HG03103 (cell line): Measurements from ENCODE around the gene GPC5.

Source experiments
- ATAC-seq: cut with Tn5 transposase; IDR thresholded peaks from one replicate; pipeline ENCODE4 v1.9.1; 2021; ENCODE audit warnings: low read depth; ENCODE audit not compliant: unreplicated experiment

The GPC5 gene

DNA sequence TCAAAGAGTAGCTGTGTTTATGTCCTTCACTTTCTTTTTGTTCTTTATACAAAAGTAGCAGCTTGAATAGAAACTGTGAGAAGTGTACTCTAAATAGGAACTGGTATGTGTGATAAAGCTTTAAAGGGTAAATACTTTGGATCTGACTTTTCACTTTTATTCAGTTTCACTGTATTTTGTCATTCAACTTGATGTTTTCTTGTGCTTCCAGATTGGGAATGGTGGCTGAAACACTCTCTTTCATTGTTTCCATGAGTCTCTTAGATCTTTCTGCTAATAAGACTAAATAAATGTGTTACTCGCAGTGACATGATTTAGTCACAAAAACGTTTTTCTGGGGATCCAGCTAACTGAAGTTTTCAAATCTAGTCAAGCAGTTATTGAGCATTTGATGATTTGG lies 133.2 kb downstream of the GPC5 start:
- no peak for ATAC-seq

DNA sequence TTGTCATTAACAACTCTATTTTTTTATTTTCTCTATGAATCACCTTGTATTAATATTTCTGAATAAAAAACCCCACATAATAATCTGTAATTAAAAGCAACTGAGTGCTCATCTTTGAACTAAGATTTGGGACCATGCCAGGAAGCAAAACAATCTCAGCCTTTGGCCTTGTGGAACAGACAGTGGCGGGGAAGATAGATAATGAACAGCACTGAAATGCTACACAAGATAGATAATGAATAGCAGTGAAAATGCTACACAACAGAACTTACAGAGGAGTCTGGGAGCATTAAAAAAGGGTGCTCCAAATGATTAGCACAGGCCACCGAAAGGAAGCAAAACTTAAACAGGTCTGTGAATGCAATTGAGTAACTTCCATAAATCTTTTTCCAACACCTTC lies 134.9 kb downstream of the GPC5 start:
- ATAC-seq = no peak

DNA sequence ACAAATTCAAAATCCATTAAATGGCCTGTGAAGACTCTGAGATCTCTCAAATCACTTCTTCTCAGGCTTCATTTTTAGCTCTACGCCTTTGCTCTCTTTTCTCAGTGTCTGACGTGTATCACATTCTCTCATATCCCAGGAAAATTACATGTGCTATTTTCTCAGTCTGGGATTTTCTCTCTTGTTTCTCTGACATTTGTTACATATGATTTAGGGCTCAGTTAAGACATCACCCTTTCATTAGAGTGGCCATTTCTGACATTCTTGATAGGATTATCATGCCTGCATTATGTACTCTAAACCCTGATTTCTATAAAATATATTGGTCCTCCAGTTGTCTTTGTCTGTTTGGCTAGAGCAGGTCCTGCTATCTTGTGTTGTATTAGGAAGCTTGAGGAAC lies 136.6 kb downstream of the GPC5 start:
- no peak for ATAC-seq

DNA sequence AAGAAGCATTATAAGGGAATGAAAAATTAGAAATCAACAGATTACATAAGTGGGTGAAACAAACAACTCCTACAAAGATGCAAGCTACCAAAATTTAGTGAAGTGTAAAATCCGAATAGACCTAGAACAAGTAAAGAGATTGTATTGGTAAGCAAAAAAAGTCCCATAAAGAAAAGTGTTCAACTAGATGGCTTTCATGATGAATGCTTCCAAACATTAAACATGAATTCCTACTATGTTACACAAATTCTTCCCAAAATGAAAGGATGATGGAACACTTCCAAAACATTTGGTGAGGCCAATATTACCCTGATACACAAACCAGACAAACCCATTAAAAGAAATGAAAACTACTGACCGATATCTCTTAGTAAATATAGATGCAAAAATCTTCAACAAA lies 139.0 kb downstream of the GPC5 start:
- ATAC-seq = no peak

DNA sequence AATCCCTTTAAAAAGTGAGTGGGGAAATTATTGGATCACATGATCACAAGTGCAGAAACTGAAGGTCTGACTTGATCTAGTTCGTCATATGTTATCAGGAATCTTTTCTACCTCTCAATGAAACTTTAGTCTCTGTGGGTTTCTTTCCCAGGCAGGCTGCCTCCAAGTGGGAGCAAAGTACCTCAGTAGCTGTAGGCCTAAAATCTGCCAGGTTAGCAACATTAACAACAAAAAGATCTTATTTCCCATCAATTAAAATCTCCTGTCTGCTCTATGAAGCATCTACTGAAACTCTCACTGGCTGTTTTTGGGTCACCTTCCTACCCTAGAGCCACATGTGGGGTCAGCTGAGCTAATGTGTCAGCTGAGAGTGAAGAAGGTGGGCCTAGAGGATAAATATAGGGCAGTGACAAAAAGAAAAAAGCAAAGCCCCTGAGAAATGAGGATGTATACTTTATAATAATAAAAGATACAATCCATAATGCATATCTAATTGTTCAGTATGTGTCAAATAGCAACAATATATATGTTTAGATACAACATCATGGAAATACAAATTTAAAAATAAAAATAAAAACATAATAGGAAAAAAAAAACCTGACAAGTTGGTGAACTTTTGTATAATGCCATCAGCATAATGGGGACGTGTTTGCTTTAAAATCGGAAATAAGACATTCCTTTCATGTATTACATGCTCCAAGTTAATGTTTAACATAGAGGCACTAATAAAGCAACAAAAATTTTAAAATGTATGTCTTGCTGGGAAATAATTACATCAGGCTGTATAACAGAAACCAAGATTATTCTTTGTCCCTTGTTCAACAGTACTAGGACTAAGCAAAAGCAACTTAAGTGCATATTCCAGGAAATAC lies 141.1 kb downstream of the GPC5 start:
- no peak for ATAC-seq

DNA sequence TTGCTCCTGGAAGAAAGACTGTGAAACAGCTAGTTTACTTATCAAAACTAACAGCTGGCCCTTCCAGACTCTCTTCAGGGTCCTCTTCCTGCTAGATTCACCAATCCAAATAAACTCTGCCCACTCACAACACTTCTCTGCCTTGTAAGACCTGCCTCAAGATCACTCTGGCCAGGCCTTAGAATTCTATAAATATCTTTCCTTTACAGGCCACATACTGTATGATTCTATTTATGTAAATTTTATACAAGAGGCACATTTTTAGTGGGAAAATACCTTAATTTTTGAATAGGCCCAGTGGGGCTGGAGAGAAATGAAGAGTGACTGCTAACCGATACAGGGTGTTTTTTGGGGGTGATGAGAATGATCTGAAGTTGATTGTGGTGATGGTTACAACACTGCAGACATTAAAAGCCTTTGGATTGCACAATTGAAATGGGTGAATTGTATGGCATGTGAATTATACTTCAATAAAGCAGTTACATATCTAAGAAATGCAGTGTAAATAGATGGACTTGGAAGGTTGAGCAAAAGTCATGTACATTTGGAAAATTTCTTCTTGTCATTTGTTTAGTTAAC lies 141.8 kb downstream of the GPC5 start:
- no peak for ATAC-seq

DNA sequence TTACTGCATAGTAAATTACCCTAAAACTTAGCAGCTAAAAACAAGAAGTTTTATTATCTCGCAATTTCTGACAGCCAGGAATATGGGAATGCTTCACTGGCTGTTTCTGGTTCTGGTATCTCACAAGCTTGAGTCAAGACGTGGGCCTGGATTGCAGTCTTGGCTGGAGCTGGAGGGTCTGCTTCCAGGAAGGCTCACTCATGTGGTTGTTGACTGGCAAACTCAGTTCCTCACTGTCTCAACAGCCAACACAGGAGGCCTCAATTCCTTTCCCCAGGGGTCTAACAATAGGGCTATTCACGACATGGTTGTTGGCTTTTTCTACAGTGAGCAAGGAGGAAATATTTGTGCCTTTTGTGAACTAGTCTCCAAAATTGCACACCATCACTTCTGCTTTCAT lies 146.3 kb downstream of the GPC5 start:
- no peak for ATAC-seq

DNA sequence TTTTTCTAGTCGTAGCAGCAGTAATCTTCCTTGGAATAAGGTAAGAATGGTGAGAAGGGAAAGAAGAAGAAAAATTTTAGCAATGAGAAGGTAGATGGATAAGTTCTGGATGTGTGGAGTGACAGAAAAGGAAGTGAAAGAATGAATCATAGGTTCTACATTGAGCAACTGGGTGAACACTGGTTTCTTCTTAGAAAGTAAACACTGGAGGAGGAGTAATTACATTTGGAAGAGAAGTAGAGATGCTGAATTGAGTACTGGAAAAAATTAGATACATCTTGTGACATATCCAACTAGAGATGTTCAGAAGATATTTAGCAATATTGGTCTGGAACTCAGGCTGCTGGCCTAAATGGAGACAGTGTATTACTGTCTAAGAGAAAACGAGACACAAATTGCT lies 148.5 kb downstream of the GPC5 start:
- ATAC-seq = no peak

DNA sequence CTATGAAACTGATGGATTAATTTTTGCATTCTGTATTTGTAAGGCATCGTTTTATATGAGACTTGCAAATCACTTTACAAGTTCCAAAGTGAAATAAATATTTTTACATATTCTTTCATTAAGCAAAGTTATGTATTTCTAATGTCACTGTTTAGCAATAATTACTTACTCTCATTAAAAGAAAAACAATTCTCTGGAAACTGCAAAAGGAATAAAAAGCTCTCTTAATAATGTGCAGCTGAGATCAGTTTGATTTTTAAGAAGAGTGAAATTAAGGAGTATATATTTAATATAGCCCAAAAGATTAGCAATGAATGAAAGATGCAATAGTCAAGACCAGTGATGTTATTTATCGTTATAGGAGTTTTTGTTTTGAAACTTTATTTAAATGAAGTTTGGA lies 155.2 kb downstream of the GPC5 start:
- ATAC-seq = no peak

DNA sequence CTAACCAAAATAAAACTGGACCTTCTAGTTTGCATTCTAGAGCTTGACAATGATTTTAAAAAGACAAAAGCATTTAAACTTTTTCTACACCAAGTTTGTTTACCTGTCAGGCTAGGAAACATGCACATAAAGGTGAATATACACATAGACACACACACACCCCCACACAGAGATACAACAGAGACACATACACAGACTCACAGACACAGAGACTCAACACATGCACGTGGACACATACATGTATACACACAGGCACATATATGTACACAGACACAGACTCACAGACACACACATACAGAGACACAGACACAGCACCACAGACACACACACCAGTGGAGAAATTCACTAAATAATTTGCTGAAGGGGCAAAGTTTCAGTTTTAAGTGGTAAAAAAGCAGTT lies 155.7 kb downstream of the GPC5 start:
- no peak for ATAC-seq

DNA sequence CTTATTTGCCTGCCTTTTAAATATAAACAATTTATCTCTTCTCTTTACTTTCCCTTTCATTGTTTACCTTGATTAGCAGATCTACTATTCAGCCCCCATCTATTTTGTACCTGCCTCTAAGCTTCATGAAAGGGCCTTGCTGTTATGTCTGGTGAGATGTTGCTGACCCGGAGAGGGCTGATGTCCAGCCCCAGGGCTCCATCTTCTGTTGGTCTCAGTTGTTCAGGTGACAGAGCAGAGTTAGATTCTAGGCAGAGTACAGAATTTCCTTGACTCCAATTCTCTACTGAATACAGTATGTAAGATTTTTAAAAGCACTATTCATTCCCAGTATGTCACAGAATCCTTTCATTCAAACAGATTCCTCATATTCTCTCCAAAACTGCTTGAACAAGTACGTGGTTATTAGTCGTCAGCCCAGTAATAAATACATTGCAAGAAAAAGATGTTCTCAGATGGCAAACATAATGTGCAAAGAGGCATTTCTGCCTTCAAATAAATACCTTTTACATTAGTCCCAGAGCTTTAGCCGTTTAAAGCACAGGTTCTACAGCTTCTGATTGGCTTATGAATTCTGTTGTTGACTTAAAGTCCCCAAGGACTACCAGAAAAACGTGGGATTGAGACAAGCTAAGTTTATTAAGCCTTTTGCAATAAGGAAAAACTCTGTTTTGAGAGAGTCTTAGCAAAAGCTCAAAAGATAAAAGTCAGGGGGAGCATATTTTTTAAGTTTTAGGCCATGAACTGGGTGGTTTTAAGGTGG lies 159.1 kb downstream of the GPC5 start:
- no peak for ATAC-seq

DNA sequence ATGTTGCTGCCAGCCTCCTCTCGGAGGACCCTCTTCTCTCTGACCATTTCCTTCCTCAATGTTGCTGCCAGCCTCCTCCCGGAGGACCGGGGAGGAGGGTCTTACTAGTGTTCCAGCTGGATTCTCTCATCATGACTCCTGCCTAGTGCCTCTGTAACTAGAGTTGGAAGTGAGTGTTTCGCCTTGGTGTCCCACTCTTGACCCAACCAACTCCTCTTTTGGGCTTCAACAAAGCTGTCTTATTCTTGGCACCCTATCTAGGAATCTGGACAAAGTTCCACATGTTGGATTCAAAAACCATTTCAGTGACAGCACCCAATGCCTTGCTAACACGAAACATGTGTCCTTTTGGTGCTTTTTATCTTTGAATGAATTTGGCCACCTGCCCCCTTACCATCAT lies 165.4 kb downstream of the GPC5 start:
- no peak for ATAC-seq

DNA sequence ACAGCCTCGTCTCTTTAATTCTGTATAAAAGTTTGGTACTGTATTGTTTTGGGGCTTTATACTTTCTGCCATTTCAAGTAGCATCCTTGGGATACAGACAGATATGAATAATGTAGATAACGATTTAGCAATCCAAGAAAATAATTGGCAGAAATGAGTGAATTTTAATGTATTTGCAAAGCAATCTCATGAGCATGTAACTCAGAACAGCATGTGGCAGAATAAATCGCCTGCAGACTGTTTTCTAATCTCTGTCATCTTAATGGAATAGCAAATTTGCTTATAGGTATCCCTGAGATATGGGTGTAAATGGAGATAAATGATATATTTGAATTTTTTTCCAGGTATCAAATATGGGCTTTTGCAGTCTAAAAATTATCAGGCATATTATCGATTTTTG lies 166.0 kb downstream of the GPC5 start:
- no peak for ATAC-seq

DNA sequence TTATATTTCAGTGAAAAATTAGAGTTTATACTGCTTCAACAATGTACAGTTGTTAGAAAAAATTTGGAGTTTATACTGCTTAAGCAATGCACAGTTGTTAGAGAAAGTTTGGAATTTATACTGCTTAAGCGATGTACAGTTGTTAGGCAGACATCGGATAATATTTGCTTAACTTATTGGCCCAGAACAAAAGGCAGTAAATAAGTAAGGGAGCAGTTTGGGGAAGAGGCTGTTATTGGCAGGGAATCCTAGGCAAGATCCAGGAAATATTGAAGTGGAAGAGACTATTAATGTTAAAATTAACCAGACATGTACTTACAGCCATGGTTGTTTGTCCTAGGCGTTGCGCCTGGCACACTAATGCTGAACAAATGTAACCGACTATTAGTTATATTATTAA lies 166.9 kb downstream of the GPC5 start:
- ATAC-seq = no peak

DNA sequence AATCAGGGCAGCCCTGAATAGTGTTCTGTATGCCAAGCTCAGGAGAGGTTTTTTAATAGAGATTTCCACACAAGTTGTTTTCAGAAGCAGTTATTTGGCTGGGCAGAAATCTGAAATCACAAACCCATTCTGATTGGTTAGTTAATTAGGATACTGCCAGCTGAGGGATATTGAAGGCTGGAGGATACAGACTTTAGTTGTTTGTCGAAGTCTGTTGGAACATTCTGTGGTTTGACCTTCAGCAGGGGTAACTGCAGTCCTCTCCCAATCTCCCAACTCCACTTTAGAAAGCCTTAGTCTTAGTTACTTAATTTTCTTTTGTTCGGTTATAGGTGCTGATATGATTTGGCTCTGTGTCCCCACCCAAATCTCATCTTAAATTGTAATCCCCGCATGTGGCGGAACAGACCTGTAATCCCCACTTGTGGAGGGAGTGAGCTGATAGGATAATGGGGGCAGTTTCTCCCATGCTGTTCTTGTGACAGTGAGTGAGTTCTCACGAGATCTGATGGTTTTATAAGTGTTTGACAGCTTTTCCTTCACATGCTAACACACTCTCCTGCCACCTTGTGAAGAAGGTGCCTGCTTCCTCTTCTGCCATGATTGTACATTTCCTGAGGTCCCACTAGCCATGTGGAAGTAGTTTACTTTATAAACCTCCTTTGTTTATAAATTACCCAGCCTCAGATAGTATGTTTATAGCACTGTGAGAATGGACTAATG lies 169.2 kb downstream of the GPC5 start:
- no peak for ATAC-seq

DNA sequence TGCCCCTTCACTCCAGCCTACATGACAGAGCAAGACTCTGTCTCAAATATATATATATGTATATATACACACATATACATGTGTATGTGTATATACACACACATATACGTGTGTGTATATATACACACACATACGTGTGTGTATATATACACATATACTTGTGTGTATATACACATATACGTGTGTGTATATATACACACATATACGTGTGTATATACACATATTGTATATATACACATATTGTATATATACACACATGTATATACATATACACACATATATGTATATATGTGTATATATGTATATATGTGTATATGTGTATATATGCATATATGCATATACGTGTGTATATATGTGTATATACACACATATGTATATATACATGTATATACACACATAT lies 173.3 kb downstream of the GPC5 start:
- ATAC-seq = no peak

DNA sequence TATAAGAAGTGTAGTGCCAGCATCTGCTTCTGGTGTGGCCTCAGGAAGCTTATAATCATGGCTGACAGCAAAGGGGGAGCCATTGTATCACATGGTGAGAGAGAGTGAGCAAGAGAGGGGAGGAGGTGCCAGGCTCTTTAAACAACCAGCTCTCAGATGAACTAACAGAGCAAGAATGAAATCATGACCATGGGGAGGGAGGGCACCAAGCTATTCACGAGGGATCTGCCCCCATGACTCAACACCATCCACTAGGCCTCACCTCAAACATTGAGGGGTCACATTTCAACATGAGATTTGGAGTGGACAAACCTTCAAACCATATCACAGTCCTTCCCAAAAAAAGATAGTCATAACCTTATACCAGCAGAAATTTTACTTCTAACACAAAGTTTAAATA lies 174.0 kb downstream of the GPC5 start:
- ATAC-seq = no peak

DNA sequence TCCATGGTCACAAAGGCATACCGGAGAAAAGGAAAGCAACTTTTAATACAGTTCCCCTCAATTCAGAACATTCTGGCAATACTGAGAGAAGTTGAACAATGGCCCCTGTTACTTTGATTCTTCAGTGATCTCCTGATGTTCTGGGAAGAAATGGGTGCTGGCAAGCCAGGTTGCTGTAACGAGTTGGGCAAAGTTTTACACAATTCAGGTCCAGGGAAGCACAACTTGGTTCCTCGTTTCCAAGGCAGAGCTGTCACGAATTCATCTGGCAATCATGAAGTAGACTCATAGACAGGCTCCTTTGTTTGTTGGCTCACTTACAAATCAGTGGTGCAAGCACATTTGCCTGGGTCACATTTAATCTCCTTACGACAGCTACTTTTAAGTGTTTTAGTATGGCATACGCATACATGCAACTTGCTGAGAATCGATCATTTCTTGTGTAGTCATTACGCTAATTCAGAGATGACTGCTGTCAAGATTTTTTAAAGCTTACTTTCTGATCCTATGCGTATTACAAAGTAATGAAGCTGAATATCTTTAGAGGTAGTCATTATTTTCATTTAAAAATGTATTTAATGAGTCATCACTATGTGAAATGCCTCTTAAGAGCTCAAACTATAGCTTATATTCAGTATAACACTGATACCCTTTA lies 174.7 kb downstream of the GPC5 start:
- no peak for ATAC-seq

DNA sequence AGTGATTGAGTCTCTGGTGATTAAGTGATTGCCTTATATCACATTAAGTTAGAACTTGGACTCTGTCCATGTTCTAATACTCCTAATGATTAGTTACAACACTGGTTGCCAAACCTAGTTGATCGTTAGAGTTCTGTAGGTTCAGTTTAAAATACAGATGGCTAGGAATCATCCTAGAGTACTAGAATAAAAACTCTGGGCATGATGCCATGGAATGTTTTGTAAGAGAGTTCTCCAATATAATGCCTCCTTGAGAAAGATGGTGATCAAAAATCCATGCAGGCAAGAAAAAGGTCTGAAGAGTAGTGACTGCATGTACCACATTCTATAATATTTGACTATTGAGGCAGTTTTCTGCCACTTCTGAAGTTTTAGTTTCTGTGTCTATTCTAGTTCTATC lies 176.3 kb downstream of the GPC5 start:
- ATAC-seq = no peak

DNA sequence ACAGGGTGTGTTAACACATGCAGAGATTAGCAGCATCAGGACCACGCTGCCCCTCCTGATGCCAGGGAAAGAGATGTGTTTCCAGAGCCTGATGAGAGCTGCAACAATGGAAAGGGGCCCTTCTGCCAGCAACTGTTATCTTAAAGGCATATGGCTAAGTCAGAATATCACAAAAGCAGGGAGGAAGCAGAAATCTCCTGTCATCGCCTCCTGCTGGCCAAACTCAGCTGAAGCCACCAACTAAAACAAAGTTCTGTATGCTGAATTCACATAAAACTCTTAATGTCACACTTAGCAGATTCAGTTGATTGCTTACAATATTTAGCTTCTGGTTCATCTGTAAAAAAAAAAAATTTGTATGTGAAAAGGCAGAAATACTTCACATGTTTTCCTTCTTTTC lies 178.2 kb downstream of the GPC5 start:
- no peak for ATAC-seq

DNA sequence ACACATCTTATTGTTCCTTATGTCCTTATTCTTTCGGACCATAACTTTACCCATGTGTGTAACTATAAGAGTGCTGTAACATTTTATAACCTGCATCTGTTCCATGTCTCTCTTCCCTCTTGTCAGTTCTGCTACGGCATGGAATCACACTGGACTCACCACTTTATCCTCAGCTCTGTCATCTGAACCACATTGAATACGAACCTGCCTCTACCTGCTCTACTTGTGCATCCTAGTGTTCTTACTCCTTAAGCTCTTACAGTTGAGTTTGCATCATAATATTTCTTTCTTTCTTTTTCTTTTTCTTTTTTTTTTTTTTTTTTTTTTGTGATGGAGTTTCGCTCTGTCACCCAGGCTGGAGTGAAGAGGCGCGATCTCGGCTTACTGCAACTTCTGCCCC lies 180.9 kb downstream of the GPC5 start:
- no peak for ATAC-seq
